Measurements from ENCODE around the gene CFAP70. TPM values are rescaled to one million over a fixed set of nuclear protein-coding genes. Genes with fewer than 3 reads are reported as not detected.

Gene CFAP70
- total and polyA plus RNA-seq, 2 of the 8 experiments (the other 6 are each of a cell fraction or from before 2014, with no cell fraction given), result 0.21 to 0.30 TPM

DNA sequence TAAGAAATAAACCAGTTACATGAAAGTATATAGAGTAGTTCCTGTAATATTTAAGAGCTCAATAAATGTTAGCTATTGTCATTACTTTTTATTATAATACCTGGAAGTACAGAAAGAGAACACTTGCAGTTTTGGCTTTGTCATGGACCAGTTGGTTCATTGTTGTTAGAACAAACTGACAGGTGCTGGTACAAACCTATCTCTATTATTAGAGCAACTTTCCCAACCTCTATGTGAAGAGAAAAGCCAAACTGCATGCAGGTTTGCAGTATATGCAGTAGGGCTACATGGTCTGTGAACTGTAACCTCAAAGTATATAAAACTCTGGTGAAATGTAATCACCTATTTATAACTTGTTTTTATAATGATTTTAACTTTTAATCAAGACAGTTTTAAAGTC, 132.0 kb downstream of the CFAP70 start:
- no peaks in the 10 kb centered on the region for H3K36me3 ChIP-seq (ENCODE audit: control insufficient read depth in 2 of 4, insufficient read depth in 4 of 4, low read length in 3 of 4)
- H4K91ac ChIP-seq (replicated peaks; ENCODE audit: insufficient read length, low read length), result no peak overlapping the region
- H3K4me1 ChIP-seq (replicated peaks in 1 of 4; ENCODE audit: control insufficient read depth in 3 of 4, insufficient read depth in 4 of 4, low read length in 3 of 4), result no peaks in the 10 kb centered on the region
- H3K79me2 ChIP-seq (ENCODE audit: control insufficient read depth in 1 of 2, insufficient read depth in 2 of 2, low read length in 2 of 2), result no peaks in the 10 kb centered on the region
- FAIRE-seq, result no peak
- CTCF ChIA-PET (ENCODE audit: partially characterized antibody), result no interaction called here
- no peak overlapping the region for H2BK20ac ChIP-seq (ENCODE audit: low read length)
- H4K20me1 ChIP-seq (replicated peaks in 1 of 2; ENCODE audit: control insufficient read depth in 1 of 2, insufficient read depth in 2 of 2, low read length in 2 of 2), result peaks cover 0 to 2% of the 10 kb centered on the region in 2 experiments
- H3K27me3 ChIP-seq (replicated peaks in 1 of 4; ENCODE audit: control insufficient read depth in 3 of 4, extremely low read depth in 1 of 4, insufficient read depth in 3 of 4, low read length in 3 of 4), result no peaks in the 10 kb centered on the region
- H4K8ac ChIP-seq (ENCODE audit: extremely low read depth, insufficient read depth, low read length), result no peak overlapping the region
- no peak overlapping the region for H2AFZ ChIP-seq (ENCODE audit: low read length)
- TF ChIP-seq TBP (IDR thresholded peaks at IDR 0.05; ENCODE audit: low read depth, low read length) (no peak), SIX5 (IDR thresholded peaks at IDR 0.05; ENCODE audit: low read depth, low read length) (no peak), BRCA1 (IDR thresholded peaks at IDR 0.05; ENCODE audit: low read depth, low read length) (no peak), RXRA (IDR thresholded peaks at IDR 0.05; ENCODE audit: insufficient read depth, low read depth, low read length) (no peak), CHD1 (IDR thresholded peaks at IDR 0.05; ENCODE audit: low read depth, low read length) (no peak), POLR2A (IDR thresholded peaks at IDR 0.05; ENCODE audit: control extremely low read depth in 1 of 2, low read depth in 2 of 2, low read length in 2 of 2) (no peak), KDM1A (IDR thresholded peaks at IDR 0.05; ENCODE audit: borderline replicate concordance, low read length) (no peak), TCF12 (IDR thresholded peaks at IDR 0.05; ENCODE audit: low read depth, low read length) (no peak)
- no peak overlapping the region for H3K23ac ChIP-seq (ENCODE audit: insufficient read length)
- no peak for DNase-seq (ENCODE audit: low read depth in 1 of 2, low spot score in 2 of 2)
- no peak overlapping the region for H2BK15ac ChIP-seq (ENCODE audit: low read length)
- H3K9ac ChIP-seq (replicated peaks in 1 of 4; ENCODE audit: extremely low read depth in 1 of 4, low read depth in 3 of 4, low read length in 3 of 4), result no peak overlapping the region
- H2BK5ac ChIP-seq (ENCODE audit: low read depth, low read length), result no peak overlapping the region
- H3K79me1 ChIP-seq (ENCODE audit: low read depth, low read length), result no peaks in the 10 kb centered on the region
- no peak overlapping the region for H4K5ac ChIP-seq (ENCODE audit: insufficient read length, low read depth, low read length)
- no peak overlapping the region for H3K27ac ChIP-seq (ENCODE audit: low read depth, low read length)
- no peaks in the 10 kb centered on the region for H3K23me2 ChIP-seq (ENCODE audit: low read depth, low read length)
- H2BK12ac ChIP-seq (ENCODE audit: low read depth, low read length), result no peak overlapping the region
- H3K4me3 ChIP-seq (ENCODE audit: extremely low read depth in 1 of 4, insufficient read depth in 2 of 4, low read depth in 3 of 4, low read length in 4 of 4), result no peak overlapping the region
- H3K9me3 ChIP-seq (ENCODE audit: insufficient read depth in 2 of 2, low read depth in 1 of 2, low read length in 1 of 2), result no peaks in the 10 kb centered on the region
- H3K56ac ChIP-seq (replicated peaks; ENCODE audit: insufficient read length, low read depth, low read length), result no peak overlapping the region
- POLR2A ChIA-PET (ENCODE audit: partially characterized antibody), result interaction anchor here (1.4 to 1.6 kb wide), 2 partner anchors 12 to 20 kb away, joined by 5 to 7 read pairs; partner anchors contain the start of gene DNAJC9
- H2BK120ac ChIP-seq (replicated peaks; ENCODE audit: low read depth, low read length), result no peak overlapping the region
- H2AK5ac ChIP-seq (ENCODE audit: low read depth, low read length), result no peak overlapping the region
- no peak overlapping the region for H3K4ac ChIP-seq (replicated peaks; ENCODE audit: insufficient read length, low read depth, low read length)
- no peak overlapping the region for H3K18ac ChIP-seq (ENCODE audit: extremely low read depth, low read length)
- no peak overlapping the region for H3K14ac ChIP-seq (ENCODE audit: insufficient read length)
- H3K4me2 ChIP-seq (ENCODE audit: insufficient read depth in 1 of 2, low read depth in 2 of 2, low read length in 2 of 2), result no peak overlapping the region
